Subcutaneous adipose tissue (tissue), 4 donors: ENCODE data around the gene WIPF1. TPM values are rescaled to one million over a fixed set of nuclear protein-coding genes. Genes with fewer than 3 reads are reported as not detected.

ENCODE experiments used
- CTCF ChIP-seq: fragments of 450-650 bp; IDR thresholded peaks from one replicate; pipeline ENCODE4 v1.5.1; 2016; ENCODE audit warnings: low read depth, mild to moderate bottlenecking, control low read depth, antibody characterized with exemption, moderate library complexity
- total RNA-seq, 4 donors: library from RNA; depleted of rRNA; stranded (reverse); fragments of >200 nt; gene quantifications; one replicate each; pipeline ENCODE4 v1.1.0, GENCODE V29; 2016

Gene WIPF1
- total RNA-seq, 4 donors from 2014 or later: 44.7 to 81.3 (median 57.2) TPM

- TF ChIP-seq CTCF: no peak
Measured at GRCh38 chr2:174611854-174612253, 14.2 kb upstream of the WIPF1 start.

- no peak for TF ChIP-seq CTCF
Measured at GRCh38 chr2:174611006-174611405, 13.4 kb upstream of the WIPF1 start.

GRCh38 chr2:174610243-174610995 lies 12.8 kb upstream of the WIPF1 start:
- no peak for TF ChIP-seq CTCF

DNA sequence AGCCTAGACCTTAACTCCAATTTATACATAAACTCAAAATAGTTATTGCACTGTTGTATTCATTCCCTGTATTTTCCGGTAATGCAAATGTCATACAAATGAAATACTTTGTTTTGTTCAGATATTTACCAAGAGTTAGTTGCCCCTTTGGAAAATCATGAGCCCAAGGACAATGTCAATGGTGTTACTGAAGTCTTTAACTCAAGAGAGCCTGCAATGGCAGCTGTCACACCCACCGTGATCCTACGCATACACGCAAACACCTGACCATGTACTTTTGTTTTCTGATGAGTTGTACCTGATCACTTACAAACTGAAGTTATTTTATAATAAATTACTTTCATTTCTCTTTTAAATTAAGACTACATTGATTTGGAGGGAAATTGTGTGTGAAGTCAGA lies 11.7 kb upstream of the WIPF1 start:
- no peak for TF ChIP-seq CTCF

DNA sequence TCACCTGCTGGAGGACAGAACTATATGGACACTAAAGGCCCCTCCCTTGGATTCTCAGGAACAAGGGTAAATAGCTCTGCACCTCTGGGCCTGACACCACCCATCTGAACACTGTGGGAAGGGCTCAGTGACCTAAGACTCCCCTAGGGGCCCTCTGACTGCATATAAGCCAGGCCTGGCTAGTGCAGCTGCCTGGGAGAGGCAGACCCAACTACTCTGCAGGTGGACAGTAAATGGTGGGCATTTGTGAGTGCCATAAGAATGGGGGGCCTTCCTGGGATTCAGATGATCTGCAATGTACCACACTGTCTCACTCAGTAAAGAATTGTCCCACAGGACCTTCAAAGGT lies 11.2 kb upstream of the WIPF1 start:
- TF ChIP-seq CTCF: no peak

- TF ChIP-seq CTCF: no peak
Measured at GRCh38 chr2:174607989-174608865, 10.6 kb upstream of the WIPF1 start.

DNA sequence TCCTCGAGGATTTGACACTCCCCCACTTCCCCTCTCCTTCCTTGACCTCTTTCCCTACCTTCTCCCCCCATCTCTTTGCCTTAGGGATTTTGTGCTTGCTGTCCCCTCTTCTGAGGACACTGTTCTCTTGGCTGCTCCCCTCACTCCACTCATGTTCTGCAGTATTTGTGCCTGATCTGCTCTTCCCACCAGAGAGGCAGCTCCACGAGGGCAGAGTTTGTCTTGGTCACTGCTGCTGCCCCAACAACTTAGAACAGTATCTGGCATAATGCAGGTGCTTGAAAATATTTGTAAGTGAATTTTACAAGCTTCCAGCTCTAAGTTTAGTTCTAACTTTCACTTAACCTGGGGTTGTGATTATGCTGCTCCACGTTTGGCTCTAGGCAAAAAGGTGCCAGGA lies 10.0 kb upstream of the WIPF1 start:
- no peak for TF ChIP-seq CTCF
